GM19240 (cell line): ENCODE results near the gene DPCD.
A peak's percentile ranks its signal among the peaks of the same experiment; 100 is the strongest.
"Not testable (repeated sequence)": the region's sequence is repeated elsewhere in the genome, so short reads cannot be mapped to it uniquely, and the experiment has no call there.

ENCODE experiments used
- DNase-seq: peaks from one replicate; pipeline ENCODE4 v3.0.0; 2011; ENCODE audit warnings: low spot score; ENCODE audit not compliant: insufficient read length

The DPCD gene

GRCh38 chr10:101580486-101581399 lies 7.4 kb upstream of the DPCD start:
- DNase-seq, result no peak

- DNase-seq, result no peak
Observed at GRCh38 chr10:101585841-101586240, 2.3 kb upstream of the DPCD start.

GRCh38 chr10:101588879-101589278 lies 758 bp downstream of the DPCD start:
- DNase-seq, result no peak

DNA sequence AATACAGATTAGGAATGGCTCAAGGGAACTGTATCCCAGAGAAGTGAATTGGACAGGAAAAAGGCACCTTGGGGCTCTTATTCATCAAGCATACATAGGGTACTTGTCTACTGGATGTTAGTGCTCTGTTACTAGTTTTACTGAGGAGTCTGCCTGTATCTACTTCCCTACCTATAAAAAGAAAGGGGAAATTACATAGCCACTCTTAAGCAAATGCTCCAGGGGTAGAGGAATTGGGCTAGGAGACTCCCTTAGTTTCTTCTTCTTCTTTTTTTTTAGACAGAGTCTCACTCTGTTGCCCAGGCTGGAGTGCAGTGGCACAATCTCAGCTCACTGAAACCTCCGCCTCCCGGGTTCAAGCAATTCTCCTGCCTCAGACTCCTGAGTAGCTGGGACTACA lies 5.2 kb downstream of the DPCD start:
- DNase-seq, result not testable (repeated sequence)

- no peak for DNase-seq
Observed at GRCh38 chr10:101595591-101596433, 7.7 kb downstream of the DPCD start.

DNA sequence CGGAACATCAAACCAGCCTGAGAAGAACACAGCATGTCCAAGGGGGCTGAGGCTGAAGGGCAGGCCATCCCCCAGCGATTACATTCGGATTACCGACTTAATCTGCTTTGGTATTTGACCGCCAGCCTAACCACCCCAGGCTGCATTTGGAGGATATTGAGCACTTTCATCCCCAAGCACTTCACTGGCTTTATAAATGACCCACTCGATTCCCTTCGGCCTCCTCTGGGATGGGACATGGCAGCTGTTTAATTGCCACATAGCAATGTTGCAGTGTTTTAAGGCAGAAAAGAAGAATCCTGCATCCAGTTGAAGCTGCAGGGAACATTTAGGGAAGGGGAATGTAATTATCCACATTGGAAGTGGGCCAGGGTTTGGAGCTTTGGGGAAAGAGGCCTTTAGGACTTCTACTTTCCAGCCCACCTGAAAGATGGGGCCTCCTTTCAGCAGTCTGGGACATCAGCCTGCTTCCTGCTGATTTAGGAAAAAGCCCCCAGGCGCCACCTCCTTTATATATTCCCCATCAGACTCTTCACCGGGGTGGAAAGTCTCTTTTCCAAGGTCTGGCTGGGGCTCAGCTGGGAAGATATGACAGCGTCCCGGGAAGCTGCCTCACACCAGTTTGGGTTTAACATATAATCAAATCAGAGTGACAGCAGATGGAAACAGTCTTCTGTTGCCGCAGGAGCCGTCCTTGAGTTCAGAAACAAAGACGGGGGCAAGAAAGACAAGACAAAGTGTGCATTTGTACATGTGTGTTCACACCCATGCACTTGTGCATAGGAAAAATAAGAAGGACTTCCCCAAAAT lies 9.2 kb downstream of the DPCD start:
- no peak for DNase-seq

- DNase-seq, result no peak
Observed at GRCh38 chr10:101601541-101601940, 13.4 kb downstream of the DPCD start.

- DNase-seq, result peak; percentile 57
Observed at GRCh38 chr10:101602761-101603398, 14.8 kb downstream of the DPCD start.

DNA sequence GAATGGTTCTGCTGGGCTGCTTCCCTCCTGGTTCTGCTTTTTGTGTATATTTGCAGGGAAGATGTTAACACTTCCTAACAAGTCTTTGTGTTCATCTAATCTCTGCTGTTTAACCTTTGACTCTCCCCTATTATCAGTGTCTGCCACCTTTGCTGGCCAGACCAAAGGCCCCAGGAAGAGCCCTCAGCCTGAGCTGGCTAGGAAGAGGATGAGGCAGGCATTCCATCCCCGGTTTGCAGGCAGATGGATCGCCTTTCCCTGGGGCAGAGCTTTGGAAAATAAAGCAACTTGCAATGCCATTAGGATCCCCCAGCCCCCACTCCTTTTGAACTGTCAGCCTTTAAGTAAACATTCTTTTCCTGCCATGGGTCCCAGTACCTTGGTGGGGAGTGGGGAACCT lies 19.0 kb downstream of the DPCD start:
- no peak for DNase-seq

GRCh38 chr10:101609481-101609880 lies 21.4 kb downstream of the DPCD start:
- DNase-seq, result no peak

DNA sequence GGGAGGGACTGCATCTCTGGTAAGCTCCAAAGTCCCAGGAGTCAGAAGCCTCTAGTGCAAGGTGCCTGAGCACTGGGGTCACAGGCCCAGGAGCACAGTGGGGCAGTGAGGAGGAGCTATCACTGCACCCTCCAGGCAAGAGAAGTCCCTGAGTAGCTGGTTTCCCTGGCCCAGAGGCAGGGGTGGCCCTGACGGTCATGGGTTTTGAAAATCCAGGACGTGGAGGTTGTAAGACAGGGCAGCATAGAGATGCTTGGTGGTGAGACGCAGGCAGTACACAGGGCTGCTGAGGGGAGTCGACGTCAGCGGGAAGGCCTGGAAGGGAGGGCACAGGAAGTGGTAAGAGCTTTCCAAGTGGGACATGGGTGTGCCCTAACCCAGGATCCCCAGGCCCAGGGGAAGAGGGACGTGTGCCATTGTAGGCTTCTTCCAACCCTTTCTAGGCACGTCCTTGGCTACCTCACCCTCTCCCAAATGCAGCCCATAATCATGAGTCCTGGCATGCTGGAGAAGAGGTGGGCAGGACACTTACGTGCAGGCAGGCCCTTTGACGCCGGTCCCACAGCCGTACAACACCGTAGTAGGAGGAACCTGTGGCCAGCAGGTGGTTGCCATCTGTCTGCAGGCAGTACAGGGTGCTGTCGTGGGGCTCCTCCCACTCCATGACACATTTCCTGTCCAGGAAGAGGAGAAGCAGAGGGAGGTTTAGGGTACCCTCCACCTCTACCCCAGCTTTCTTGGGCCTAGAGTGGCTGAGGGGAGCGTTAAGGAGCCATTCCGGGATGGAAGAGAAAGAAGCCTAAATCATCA lies 23.2 kb downstream of the DPCD start:
- DNase-seq, result no peak

GRCh38 chr10:101612086-101612485 lies 24.0 kb downstream of the DPCD start:
- DNase-seq, result no peak

DNA sequence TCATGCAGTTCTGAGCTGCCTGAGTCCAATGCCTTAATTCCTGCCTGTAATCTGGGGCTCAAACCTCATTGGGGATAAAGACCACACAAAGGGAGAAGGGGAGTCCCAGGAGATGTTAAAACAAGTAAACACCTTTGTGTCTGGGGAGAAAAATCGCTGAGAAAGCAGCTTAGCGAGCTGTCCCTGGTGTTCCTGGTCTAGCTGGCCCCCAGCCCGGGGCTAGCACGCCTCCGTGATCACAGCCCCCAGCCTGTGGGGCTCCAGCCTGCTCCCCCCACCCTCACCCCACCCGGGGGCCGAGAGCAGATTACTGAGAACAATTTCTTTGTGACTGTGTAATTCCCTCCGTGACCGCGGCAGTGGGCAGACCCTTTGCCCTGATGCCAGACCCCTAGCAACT lies 24.8 kb downstream of the DPCD start:
- DNase-seq, result no peak

- no peak for DNase-seq
Observed at GRCh38 chr10:101613646-101614045, 25.5 kb downstream of the DPCD start.

GRCh38 chr10:101614663-101615524 lies 26.8 kb downstream of the DPCD start:
- no peak for DNase-seq

DNA sequence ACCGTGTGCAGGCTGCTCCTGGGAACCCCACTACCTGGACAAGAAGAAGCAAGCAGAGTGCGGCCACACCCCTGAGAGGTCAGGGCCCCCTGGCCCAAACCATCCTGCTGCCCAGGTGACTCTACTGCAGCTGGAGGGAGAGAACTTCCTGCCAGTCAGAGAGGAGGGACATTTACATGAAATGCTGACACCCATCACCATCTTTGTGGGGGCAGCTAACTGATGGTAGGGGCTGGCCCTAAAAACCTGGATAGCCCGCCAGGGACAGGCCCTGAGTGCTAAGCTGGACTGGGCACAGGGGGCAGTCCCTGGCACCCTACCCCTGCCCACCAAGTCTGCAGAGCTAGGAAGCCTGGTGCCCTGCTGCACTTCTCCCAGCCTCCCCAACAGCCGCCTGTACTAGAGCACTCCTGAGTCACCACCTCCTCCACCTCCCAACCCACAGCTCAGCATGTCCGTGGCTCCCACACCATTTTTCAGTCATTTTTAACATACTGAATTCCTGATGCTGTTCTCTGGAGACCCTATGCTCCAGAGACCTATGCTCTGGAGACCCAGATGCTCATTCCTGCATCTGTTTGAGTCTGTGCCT lies 27.5 kb downstream of the DPCD start:
- DNase-seq, result no peak

- no peak for DNase-seq
Observed at GRCh38 chr10:101616415-101617101, 28.4 kb downstream of the DPCD start.

GRCh38 chr10:101617102-101617823 lies 29.1 kb downstream of the DPCD start:
- DNase-seq, result peak; percentile 42
